Type B pancreatic cell (in vitro differentiated cells): ENCODE data around the gene CISH. TPM values are rescaled to one million over a fixed set of nuclear protein-coding genes. Genes with fewer than 3 reads are reported as not detected.

Experiments
- DNase-seq: peaks from one replicate; pipeline ENCODE4 v3.0.0; 2021; ENCODE audit warnings: mixed read lengths; ENCODE audit not compliant: unreplicated experiment; ENCODE audit errors: extremely low spot score
- H3K27ac Mint-ChIP-seq: 2 replicates; pipeline ENCODE4 v1.8.0; 2021; ENCODE audit warnings: mild to moderate bottlenecking, mixed read lengths
- H3K27me3 Mint-ChIP-seq: 2 replicates; pipeline ENCODE4 v1.8.0; 2021; ENCODE audit warnings: mixed read lengths
- H3K36me3 Mint-ChIP-seq: 2 replicates; pipeline ENCODE4 v1.8.0; 2021; ENCODE audit warnings: mixed read lengths
- H3K4me1 Mint-ChIP-seq: one replicate; pipeline ENCODE4 v1.8.0; 2021; ENCODE audit warnings: mixed read lengths; ENCODE audit not compliant: unreplicated experiment
- H3K4me3 Mint-ChIP-seq: 2 replicates; pipeline ENCODE4 v1.8.0; 2021; ENCODE audit warnings: mild to moderate bottlenecking, mixed read lengths
- H3K9me3 Mint-ChIP-seq: 2 replicates; pipeline ENCODE4 v1.8.0; 2021; ENCODE audit warnings: mixed read lengths
- CTCF ChIP-seq: fragments of 200-600 bp; sonication (generic); conservative IDR thresholded peaks from 2 replicates; pipeline ENCODE4 v1.5.0; 2021; ENCODE audit warnings: antibody characterized with exemption, mild to moderate bottlenecking
- total RNA-seq: library from RNA; stranded (reverse); gene quantifications from 2 replicates; pipeline ENCODE4 v1.2.1, GENCODE V29; 2021; ENCODE audit warnings: low replicate concordance

CISH gene
- total RNA-seq, 1 donor from 2014 or later, result 7.0 TPM

- Mint-ChIP-seq H3K4me3 (no peak overlapping the region), H3K27ac (no peak overlapping the region), H3K27me3 (no peaks in the 10 kb centered on the region), H3K9me3 (no peaks in the 10 kb centered on the region), H3K4me1 (peaks cover 8% of the 10 kb centered on the region), H3K36me3 (no peaks in the 10 kb centered on the region)
- no peak for DNase-seq
- TF ChIP-seq CTCF, result no peak
These were observed 40.5 kb upstream of the CISH start for GRCh38 chr3:50651920-50652529.

GRCh38 chr3:50651445-50651844 is 39.9 kb upstream of the CISH start:
- no peak overlapping the region for H3K27ac Mint-ChIP-seq
- no peaks in the 10 kb centered on the region for H3K27me3 Mint-ChIP-seq
- no peak for DNase-seq
- H3K4me1 Mint-ChIP-seq, result peaks cover 8% of the 10 kb centered on the region
- H3K9me3 Mint-ChIP-seq, result no peaks in the 10 kb centered on the region
- H3K36me3 Mint-ChIP-seq, result peaks cover 1% of the 10 kb centered on the region
- no peak overlapping the region for H3K4me3 Mint-ChIP-seq
- TF ChIP-seq CTCF, result no peak

GRCh38 chr3:50650018-50650417 is 38.4 kb upstream of the CISH start:
- no peak for DNase-seq
- Mint-ChIP-seq H3K4me1 (peaks cover 8% of the 10 kb centered on the region), H3K9me3 (no peaks in the 10 kb centered on the region), H3K36me3 (peaks cover 5% of the 10 kb centered on the region), H3K27me3 (no peaks in the 10 kb centered on the region), H3K27ac (no peak overlapping the region), H3K4me3 (no peak overlapping the region)
- TF ChIP-seq CTCF, result no peak

GRCh38 chr3:50649451-50649931 is 37.9 kb upstream of the CISH start:
- H3K4me1 Mint-ChIP-seq, result peaks cover 8% of the 10 kb centered on the region
- no peaks in the 10 kb centered on the region for H3K27me3 Mint-ChIP-seq
- no peaks in the 10 kb centered on the region for H3K9me3 Mint-ChIP-seq
- no peak for TF ChIP-seq CTCF
- no peak for DNase-seq
- no peak overlapping the region for H3K27ac Mint-ChIP-seq
- H3K36me3 Mint-ChIP-seq, result peaks cover 5% of the 10 kb centered on the region
- no peak overlapping the region for H3K4me3 Mint-ChIP-seq

GRCh38 chr3:50648944-50649343 is 37.4 kb upstream of the CISH start:
- no peak overlapping the region for H3K27ac Mint-ChIP-seq
- no peak for DNase-seq
- no peak overlapping the region for H3K4me3 Mint-ChIP-seq
- H3K4me1 Mint-ChIP-seq, result peaks cover 8% of the 10 kb centered on the region
- TF ChIP-seq CTCF, result no peak
- H3K36me3 Mint-ChIP-seq, result peaks cover 7% of the 10 kb centered on the region
- H3K27me3 Mint-ChIP-seq, result no peaks in the 10 kb centered on the region
- H3K9me3 Mint-ChIP-seq, result no peaks in the 10 kb centered on the region
